SK-N-SH treated with all-trans-retinoic acid at 6 μM for 48 hours (cell line): ENCODE results near the gene PPID.
A peak's percentile ranks its signal among the peaks of the same experiment; 100 is the strongest.
"Not testable (repeated sequence)": the region's sequence is repeated elsewhere in the genome, so short reads cannot be mapped to it uniquely, and the experiment has no call there.

Source experiments
- ATAC-seq: fragments of 200-7000 bp; cut with Tn5 transposase; 3 replicates; pipeline ENCODE4 v1.9.1; 2020; ENCODE audit warnings: mild to moderate bottlenecking, moderate library complexity
- ARNTL ChIP-seq: fragments of 450-650 bp; formaldehyde crosslinking; IDR thresholded peaks from 2 replicates; pipeline ENCODE4 v1.5.0; 2020; ENCODE audit warnings: low read depth, mild to moderate bottlenecking, moderate library complexity, borderline replicate concordance
- BACH2 ChIP-seq: fragments of 250-450 bp; sonication (Bioruptor Pico); IDR thresholded peaks from 2 replicates; pipeline ENCODE4 v1.9.0; 2021; ENCODE audit warnings: mild to moderate bottlenecking, borderline replicate concordance
- CSDC2 ChIP-seq: fragments of 250-450 bp; sonication (Bioruptor Pico); IDR thresholded peaks from 2 replicates; pipeline ENCODE4 v1.5.0; 2020; ENCODE audit warnings: mild to moderate bottlenecking, moderate library complexity
- GLIS3 ChIP-seq: fragments of 250-450 bp; sonication (Bioruptor Pico); IDR thresholded peaks from 2 replicates; pipeline ENCODE4 v1.5.0; 2020; ENCODE audit warnings: mild to moderate bottlenecking, moderate library complexity
- ISL1 ChIP-seq: fragments of 250-450 bp; sonication (Bioruptor Pico); IDR thresholded peaks from 2 replicates; pipeline ENCODE4 v2.1.2; 2022; ENCODE audit warnings: mild to moderate bottlenecking, moderate library complexity
- OSR1 ChIP-seq: fragments of 250-450 bp; sonication (Bioruptor Pico); IDR thresholded peaks from 2 replicates; pipeline ENCODE4 v1.8.0; 2022; ENCODE audit warnings: moderate library complexity, mild to moderate bottlenecking, inconsistent platforms
- PPARA ChIP-seq: fragments of 250-450 bp; sonication (Bioruptor Pico); IDR thresholded peaks from 2 replicates; pipeline ENCODE4 v1.5.0; 2020; ENCODE audit warnings: mild to moderate bottlenecking, borderline replicate concordance
- RARB ChIP-seq: fragments of 250-450 bp; sonication (Bioruptor Pico); IDR thresholded peaks from 2 replicates; pipeline ENCODE4 v1.8.0; 2021; ENCODE audit warnings: mild to moderate bottlenecking, moderate library complexity
- SNAI2 ChIP-seq: fragments of 250-450 bp; sonication (Bioruptor Pico); IDR thresholded peaks from 2 replicates; pipeline ENCODE4 v1.5.0; 2020; ENCODE audit warnings: mild to moderate bottlenecking, moderate library complexity
- TOX ChIP-seq: fragments of 250-450 bp; sonication (Bioruptor Pico); IDR thresholded peaks from 2 replicates; pipeline ENCODE4 v1.8.0; 2021; ENCODE audit warnings: mild to moderate bottlenecking, moderate library complexity, borderline replicate concordance
- ZFP3 ChIP-seq: fragments of 250-450 bp; sonication (Bioruptor Pico); IDR thresholded peaks from 2 replicates; pipeline ENCODE4 v1.5.0; 2020; ENCODE audit warnings: mild to moderate bottlenecking, moderate library complexity
- ZFP30 ChIP-seq: fragments of 450-650 bp; formaldehyde crosslinking; IDR thresholded peaks from 2 replicates; pipeline ENCODE4 v1.5.0; 2022; ENCODE audit warnings: mild to moderate bottlenecking, moderate library complexity
- ZNF565 ChIP-seq: fragments of 450-650 bp; formaldehyde crosslinking; conservative IDR thresholded peaks from 2 replicates; pipeline ENCODE4 v1.5.0; 2020; ENCODE audit warnings: low read depth, mild to moderate bottlenecking, moderate library complexity
- ZNF70 ChIP-seq: fragments of 450-650 bp; formaldehyde crosslinking; IDR thresholded peaks from 2 replicates; pipeline ENCODE4 v1.5.0; 2020; ENCODE audit warnings: mild to moderate bottlenecking, moderate library complexity
- ZNF8 ChIP-seq: fragments of 450-650 bp; formaldehyde crosslinking; IDR thresholded peaks from 2 replicates; pipeline ENCODE4 v1.5.0; 2020; ENCODE audit warnings: mild to moderate bottlenecking, moderate library complexity
- TF ChIP-seq, protein P1 (sequence below): fragments of 250-450 bp; sonication (Bioruptor Pico); IDR thresholded peaks from 2 replicates; pipeline ENCODE4 v1.8.0; 2021; ENCODE audit warnings: low read depth, mild to moderate bottlenecking, moderate library complexity, borderline replicate concordance
- TF ChIP-seq, protein P2 (sequence below): fragments of 250-450 bp; sonication (Bioruptor Pico); IDR thresholded peaks from 2 replicates; pipeline ENCODE4 v1.5.1; 2020; ENCODE audit warnings: low read depth, mild to moderate bottlenecking, moderate library complexity
- TF ChIP-seq, protein P3 (sequence below): fragments of 250-450 bp; sonication (Bioruptor Pico); IDR thresholded peaks from 2 replicates; pipeline ENCODE4 v1.8.0; 2020; ENCODE audit warnings: mild to moderate bottlenecking, moderate library complexity, borderline replicate concordance
- TF ChIP-seq, protein P4 (sequence below): fragments of 250-450 bp; sonication (Bioruptor Pico); IDR thresholded peaks from 2 replicates; pipeline ENCODE4 v1.5.0; 2020; ENCODE audit warnings: mild to moderate bottlenecking, moderate library complexity
- TF ChIP-seq, protein P5 (sequence below): fragments of 250-450 bp; sonication (Bioruptor Pico); IDR thresholded peaks from 2 replicates; pipeline ENCODE4 v1.5.1; 2021; ENCODE audit warnings: mild to moderate bottlenecking, moderate library complexity

The PPID gene

DNA sequence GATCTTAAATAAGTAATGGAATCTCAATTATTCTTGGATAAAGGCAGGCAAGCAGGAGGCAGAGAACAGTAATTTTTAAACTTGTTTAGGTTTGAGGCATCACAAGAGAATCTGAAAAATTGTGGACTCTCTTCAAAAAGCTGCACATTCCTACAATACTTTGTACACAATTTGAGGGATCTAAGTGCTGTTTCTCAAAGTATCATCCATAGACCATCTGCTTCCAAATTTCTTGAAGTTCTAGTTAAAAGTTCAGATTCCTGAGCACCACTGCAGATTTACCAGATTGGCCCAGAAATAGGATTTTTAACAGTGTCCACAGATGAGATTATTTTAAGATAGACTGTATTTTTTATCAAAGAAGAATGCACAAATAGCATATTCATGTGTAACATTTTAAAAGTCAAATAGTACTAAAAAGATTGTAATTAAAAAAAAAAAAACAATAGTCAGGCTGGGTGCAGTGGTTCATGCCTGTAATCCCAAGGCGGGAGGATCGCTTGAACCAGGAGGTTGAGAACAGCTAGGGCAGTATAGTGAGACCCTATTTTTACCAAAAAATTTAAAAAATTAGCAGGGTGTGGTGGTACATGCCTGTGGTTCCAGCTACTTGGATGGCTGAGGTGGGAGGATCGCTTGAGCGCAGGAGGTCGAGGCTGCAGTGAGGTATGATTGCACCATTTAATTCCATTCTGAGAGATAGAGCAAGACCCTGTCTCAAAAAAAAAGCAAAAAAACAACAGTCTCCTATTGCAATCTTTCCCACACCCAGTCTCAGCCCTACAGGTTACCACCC, 31.4 kb upstream of the PPID start:
- peak; percentile 62; the same call in 2 of the 3 replicates for ATAC-seq
- TF ChIP-seq, protein P1, sequence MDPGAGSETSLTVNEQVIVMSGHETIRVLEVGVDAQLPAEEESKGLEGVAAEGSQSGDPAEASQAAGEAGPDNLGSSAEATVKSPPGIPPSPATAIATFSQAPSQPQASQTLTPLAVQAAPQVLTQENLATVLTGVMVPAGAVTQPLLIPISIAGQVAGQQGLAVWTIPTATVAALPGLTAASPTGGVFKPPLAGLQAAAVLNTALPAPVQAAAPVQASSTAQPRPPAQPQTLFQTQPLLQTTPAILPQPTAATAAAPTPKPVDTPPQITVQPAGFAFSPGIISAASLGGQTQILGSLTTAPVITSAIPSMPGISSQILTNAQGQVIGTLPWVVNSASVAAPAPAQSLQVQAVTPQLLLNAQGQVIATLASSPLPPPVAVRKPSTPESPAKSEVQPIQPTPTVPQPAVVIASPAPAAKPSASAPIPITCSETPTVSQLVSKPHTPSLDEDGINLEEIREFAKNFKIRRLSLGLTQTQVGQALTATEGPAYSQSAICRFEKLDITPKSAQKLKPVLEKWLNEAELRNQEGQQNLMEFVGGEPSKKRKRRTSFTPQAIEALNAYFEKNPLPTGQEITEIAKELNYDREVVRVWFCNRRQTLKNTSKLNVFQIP (CRISPR knock-in tag): no peak
- TF ChIP-seq BACH2 (CRISPR knock-in tag): no peak
- TF ChIP-seq, protein P2, sequence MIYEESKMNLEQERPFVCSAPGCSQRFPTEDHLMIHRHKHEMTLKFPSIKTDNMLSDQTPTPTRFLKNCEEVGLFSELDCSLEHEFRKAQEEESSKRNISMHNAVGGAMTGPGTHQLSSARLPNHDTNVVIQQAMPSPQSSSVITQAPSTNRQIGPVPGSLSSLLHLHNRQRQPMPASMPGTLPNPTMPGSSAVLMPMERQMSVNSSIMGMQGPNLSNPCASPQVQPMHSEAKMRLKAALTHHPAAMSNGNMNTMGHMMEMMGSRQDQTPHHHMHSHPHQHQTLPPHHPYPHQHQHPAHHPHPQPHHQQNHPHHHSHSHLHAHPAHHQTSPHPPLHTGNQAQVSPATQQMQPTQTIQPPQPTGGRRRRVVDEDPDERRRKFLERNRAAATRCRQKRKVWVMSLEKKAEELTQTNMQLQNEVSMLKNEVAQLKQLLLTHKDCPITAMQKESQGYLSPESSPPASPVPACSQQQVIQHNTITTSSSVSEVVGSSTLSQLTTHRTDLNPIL (CRISPR knock-in tag): no peak
- no peak for TF ChIP-seq ZNF565
- TF ChIP-seq CSDC2 (CRISPR knock-in tag): no peak
- no peak for TF ChIP-seq ZFP30 (CRISPR knock-in tag)
- no peak for TF ChIP-seq ZNF70 (CRISPR knock-in tag)
- no peak for TF ChIP-seq ISL1 (CRISPR knock-in tag)
- no peak for TF ChIP-seq ZNF8 (CRISPR knock-in tag)
- no peak for TF ChIP-seq PPARA (CRISPR knock-in tag)

DNA sequence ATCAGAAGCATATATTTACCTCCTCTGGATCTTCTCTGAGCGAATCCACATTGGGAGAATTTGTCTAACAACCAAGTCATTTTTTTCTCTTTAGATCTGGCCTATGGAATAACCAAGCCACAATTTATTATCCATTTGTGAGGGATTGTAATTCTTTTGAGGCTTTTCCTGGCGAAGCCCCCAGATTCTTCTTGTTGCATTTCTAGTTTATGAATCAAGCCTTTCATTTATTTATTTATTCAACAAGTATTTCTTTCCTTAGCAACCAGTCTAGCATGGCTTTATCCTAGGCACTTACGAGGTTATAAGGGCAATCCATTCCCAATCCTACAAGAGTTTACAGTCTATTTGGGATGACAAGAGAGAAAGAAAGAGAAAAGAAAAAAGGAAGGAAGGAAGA, 27.2 kb upstream of the PPID start:
- TF ChIP-seq, protein P2 (CRISPR knock-in tag): no peak
- TF ChIP-seq ZFP3 (CRISPR knock-in tag) (no peak), SNAI2 (no peak), ZFP30 (CRISPR knock-in tag) (no peak), BACH2 (CRISPR knock-in tag) (no peak), RARB (no peak), ZNF8 (CRISPR knock-in tag) (no peak), GLIS3 (no peak), TOX (CRISPR knock-in tag) (no peak), ZNF565 (no peak)
- TF ChIP-seq, protein P1 (CRISPR knock-in tag): no peak
- TF ChIP-seq, protein P3, sequence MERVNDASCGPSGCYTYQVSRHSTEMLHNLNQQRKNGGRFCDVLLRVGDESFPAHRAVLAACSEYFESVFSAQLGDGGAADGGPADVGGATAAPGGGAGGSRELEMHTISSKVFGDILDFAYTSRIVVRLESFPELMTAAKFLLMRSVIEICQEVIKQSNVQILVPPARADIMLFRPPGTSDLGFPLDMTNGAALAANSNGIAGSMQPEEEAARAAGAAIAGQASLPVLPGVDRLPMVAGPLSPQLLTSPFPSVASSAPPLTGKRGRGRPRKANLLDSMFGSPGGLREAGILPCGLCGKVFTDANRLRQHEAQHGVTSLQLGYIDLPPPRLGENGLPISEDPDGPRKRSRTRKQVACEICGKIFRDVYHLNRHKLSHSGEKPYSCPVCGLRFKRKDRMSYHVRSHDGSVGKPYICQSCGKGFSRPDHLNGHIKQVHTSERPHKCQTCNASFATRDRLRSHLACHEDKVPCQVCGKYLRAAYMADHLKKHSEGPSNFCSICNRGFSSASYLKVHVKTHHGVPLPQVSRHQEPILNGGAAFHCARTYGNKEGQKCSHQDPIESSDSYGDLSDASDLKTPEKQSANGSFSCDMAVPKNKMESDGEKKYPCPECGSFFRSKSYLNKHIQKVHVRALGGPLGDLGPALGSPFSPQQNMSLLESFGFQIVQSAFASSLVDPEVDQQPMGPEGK (CRISPR knock-in tag): no peak
- no peak for ATAC-seq

DNA sequence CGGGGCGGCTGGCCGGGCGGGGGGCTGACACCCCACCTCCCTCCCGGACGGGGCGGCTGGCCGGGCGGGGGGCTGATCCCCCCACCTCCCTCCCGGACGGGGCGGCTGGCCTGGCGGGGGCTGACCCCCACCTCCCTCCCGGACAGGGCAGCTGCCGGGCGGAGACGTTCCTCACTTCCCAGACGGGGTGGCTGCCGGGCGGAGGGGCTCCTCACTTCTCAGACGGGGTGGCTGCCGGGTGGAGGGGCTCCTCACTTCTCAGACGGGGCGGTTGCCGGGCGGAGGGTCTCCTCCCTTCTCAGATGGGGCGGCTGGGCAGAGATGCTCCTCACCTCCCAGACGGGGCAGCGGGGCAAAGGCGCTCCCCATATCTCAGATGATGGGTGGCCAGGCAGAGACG, 23.3 kb upstream of the PPID start:
- not testable (repeated sequence) for ATAC-seq

DNA sequence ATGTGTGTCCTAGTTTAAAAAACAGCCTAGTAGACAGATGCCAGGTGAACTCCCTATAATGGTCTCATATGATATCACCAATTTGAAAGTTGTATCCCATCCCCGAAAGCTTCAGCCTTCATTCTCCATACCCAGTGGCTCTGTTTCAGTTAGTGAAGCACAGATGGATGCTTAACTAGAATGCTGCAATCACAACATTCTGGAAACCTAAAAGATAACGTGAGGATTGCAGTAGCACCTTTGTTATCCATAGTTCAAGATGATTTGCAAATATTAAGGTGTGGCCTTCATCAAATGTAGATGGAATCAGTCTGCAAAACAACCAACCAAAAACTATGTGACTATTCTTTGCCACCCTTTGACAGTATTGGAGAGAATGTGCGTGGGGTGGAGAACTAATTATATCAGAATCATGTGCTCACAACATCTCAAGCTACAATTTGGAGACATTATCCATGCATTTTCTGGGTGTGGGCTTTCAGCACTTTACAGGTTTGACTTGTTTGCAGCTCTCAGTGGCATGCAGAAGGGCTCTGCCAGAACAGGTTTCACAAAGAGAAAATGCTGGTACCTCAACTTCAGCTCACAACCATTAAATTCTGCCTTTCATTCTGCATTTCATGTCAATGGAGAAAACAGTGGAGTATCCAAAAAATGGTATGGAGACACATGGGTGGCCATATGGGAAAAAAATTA, 18.3 kb upstream of the PPID start:
- no peak for ATAC-seq
- TF ChIP-seq ZFP30 (CRISPR knock-in tag) (no peak), ZFP3 (CRISPR knock-in tag) (no peak), OSR1 (CRISPR knock-in tag) (no peak), ARNTL (CRISPR knock-in tag) (no peak), GLIS3 (no peak), RARB (no peak), ZNF565 (no peak), ZNF8 (CRISPR knock-in tag) (no peak)
- TF ChIP-seq, protein P4, sequence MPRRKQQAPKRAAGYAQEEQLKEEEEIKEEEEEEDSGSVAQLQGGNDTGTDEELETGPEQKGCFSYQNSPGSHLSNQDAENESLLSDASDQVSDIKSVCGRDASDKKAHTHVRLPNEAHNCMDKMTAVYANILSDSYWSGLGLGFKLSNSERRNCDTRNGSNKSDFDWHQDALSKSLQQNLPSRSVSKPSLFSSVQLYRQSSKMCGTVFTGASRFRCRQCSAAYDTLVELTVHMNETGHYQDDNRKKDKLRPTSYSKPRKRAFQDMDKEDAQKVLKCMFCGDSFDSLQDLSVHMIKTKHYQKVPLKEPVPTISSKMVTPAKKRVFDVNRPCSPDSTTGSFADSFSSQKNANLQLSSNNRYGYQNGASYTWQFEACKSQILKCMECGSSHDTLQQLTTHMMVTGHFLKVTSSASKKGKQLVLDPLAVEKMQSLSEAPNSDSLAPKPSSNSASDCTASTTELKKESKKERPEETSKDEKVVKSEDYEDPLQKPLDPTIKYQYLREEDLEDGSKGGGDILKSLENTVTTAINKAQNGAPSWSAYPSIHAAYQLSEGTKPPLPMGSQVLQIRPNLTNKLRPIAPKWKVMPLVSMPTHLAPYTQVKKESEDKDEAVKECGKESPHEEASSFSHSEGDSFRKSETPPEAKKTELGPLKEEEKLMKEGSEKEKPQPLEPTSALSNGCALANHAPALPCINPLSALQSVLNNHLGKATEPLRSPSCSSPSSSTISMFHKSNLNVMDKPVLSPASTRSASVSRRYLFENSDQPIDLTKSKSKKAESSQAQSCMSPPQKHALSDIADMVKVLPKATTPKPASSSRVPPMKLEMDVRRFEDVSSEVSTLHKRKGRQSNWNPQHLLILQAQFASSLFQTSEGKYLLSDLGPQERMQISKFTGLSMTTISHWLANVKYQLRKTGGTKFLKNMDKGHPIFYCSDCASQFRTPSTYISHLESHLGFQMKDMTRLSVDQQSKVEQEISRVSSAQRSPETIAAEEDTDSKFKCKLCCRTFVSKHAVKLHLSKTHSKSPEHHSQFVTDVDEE (CRISPR knock-in tag): no peak
- TF ChIP-seq, protein P5, sequence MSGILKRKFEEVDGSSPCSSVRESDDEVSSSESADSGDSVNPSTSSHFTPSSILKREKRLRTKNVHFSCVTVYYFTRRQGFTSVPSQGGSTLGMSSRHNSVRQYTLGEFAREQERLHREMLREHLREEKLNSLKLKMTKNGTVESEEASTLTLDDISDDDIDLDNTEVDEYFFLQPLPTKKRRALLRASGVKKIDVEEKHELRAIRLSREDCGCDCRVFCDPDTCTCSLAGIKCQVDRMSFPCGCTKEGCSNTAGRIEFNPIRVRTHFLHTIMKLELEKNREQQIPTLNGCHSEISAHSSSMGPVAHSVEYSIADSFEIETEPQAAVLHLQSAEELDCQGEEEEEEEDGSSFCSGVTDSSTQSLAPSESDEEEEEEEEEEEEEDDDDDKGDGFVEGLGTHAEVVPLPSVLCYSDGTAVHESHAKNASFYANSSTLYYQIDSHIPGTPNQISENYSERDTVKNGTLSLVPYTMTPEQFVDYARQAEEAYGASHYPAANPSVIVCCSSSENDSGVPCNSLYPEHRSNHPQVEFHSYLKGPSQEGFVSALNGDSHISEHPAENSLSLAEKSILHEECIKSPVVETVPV: no peak
- TF ChIP-seq, protein P2 (CRISPR knock-in tag): no peak
